ENCODE data around the gene EPN3. TPM values are rescaled to one million over a fixed set of nuclear protein-coding genes. Genes with fewer than 3 reads are reported as not detected.
A peak's percentile ranks its signal among the peaks of the same experiment; 100 is the strongest.

Gene EPN3
- total RNA-seq, 3 donors from 2014 or later: 16.2 to 40.0 (median 27.4) TPM

DNA sequence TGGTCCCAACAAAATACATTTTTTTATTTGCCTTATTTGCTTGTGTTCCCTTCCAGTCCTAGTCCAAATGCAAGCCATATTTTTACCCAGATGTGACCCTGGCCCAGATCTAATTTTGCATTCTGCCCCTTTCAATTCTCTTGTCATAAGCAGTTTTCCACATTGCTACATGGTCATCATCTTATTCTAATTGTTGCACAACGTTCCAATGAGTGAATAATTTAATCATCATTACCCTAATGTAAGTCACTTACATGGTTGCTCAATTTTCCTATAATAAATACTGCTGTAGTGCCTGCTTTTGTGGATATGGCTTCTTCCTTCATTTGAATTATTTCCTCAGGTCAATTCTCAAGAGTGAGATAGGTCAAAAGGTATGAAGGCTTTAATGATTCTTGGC lies 41.0 kb upstream of the EPN3 start:
- no peak for DNase-seq
- TF ChIP-seq, protein P1, sequence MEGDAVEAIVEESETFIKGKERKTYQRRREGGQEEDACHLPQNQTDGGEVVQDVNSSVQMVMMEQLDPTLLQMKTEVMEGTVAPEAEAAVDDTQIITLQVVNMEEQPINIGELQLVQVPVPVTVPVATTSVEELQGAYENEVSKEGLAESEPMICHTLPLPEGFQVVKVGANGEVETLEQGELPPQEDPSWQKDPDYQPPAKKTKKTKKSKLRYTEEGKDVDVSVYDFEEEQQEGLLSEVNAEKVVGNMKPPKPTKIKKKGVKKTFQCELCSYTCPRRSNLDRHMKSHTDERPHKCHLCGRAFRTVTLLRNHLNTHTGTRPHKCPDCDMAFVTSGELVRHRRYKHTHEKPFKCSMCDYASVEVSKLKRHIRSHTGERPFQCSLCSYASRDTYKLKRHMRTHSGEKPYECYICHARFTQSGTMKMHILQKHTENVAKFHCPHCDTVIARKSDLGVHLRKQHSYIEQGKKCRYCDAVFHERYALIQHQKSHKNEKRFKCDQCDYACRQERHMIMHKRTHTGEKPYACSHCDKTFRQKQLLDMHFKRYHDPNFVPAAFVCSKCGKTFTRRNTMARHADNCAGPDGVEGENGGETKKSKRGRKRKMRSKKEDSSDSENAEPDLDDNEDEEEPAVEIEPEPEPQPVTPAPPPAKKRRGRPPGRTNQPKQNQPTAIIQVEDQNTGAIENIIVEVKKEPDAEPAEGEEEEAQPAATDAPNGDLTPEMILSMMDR (IDR thresholded peaks at IDR 0.05): no peak
- intact Hi-C loops (cut with DNase I, micrococcal nuclease): no loop called here

DNA sequence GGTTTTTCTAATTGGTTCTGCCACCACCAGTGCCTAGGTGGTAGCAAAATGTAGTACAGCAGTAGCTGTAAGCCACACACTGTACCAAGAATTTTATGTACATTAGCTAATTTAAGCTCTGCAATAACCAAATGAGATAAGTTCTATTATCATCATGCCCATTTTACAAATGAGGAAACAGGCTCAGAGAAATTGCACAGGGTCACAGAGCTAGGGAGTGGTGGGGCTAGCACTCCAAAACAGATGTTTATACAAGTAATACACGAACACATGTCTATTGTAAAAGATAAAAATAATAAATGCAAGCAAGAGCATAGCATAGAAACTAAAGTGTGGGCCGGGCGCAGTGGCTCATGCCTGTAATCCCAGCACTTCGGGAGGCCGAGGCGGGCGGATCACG lies 40.3 kb upstream of the EPN3 start:
- H3K4me3 ChIP-seq: no peak overlapping the region
- DNase-seq (peak in 2 of 3 donors; percentile 1 to 3), ATAC-seq (no peak)
- H3K36me3 ChIP-seq (ENCODE audit: low read depth): no peaks in the 10 kb centered on the region
- no peaks in the 10 kb centered on the region for H3K4me1 ChIP-seq (ENCODE audit: low read depth)
- intact Hi-C loops (cut with DNase I, micrococcal nuclease): no loop called here
- no peaks in the 10 kb centered on the region for H3K9me3 ChIP-seq
- TF ChIP-seq, protein P1 (IDR thresholded peaks at IDR 0.05): no peak

More for the DNA sequence above, 41.0 kb upstream of the EPN3 start:
- H3K4me1 ChIP-seq (ENCODE audit: low read depth): no peaks in the 10 kb centered on the region
- no peak for ATAC-seq
- no peaks in the 10 kb centered on the region for H3K36me3 ChIP-seq (ENCODE audit: low read depth)
- H3K4me3 ChIP-seq: no peak overlapping the region
- H3K9me3 ChIP-seq: no peaks in the 10 kb centered on the region

DNA sequence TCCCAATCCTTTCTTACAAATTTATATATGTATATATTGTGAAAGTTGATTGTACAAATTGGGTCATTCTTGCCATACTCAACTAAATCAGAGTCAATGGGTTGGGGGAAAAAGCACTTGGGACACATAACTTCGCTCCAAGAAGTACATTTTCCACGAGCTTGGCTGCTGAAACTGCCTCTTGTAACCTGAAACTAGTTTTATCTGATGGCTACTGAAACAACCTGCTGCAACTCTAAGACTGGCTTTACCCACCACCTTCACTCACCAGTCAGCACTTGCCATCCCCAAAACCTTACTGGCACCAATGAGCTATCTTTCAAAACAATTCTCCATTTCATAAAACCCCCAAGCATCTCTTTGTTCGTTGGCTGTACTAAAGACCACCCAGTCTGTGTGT lies 38.8 kb upstream of the EPN3 start:
- peaks cover 5% of the 10 kb centered on the region for H3K4me1 ChIP-seq (ENCODE audit: low read depth)
- no peaks in the 10 kb centered on the region for H3K36me3 ChIP-seq (ENCODE audit: low read depth)
- H3K9me3 ChIP-seq: no peaks in the 10 kb centered on the region
- intact Hi-C loops (cut with DNase I, micrococcal nuclease): no loop called here
- no peak overlapping the region for H3K4me3 ChIP-seq
- ATAC-seq (no peak), DNase-seq (no peak)
- TF ChIP-seq, protein P1 (IDR thresholded peaks at IDR 0.05): no peak

DNA sequence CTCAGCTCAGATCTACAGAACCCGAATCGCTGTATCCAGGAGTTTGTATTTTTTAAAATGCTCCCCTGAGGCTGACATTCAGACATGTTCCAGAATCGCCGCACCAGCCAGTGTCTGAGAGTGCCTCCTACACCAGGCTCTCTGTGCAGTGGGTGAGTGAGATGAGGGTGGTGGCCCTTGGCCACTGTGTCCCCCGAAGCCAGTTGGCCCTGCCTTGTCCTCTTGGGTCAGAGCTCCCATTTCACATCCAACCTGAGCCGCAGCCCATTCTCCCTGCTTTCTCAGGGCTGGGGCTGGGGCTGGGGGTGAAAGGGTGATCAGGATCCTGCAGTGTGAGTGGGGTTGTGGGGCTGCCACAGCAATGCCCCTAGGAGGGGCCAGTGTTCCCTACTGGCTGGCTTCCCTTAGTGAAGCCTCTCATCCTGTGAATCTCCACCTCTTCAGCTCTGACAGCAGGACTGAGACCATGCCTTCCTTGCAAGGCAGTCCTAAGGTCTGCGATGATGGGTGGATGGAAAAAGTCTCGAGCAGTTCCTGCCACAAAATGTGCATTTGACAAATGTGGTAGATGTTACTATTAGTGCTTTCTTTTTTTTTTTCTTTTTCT lies 37.2 kb upstream of the EPN3 start:
- no peaks in the 10 kb centered on the region for H3K9me3 ChIP-seq
- DNase-seq (peak in 2 of 3 donors; percentile 14 to 19), ATAC-seq (no peak)
- TF ChIP-seq, protein P1 (IDR thresholded peaks at IDR 0.05): no peak
- peaks cover 5% of the 10 kb centered on the region for H3K4me1 ChIP-seq (ENCODE audit: low read depth)
- intact Hi-C loops (cut with DNase I, micrococcal nuclease): no loop called here
- no peak overlapping the region for H3K4me3 ChIP-seq
- no peaks in the 10 kb centered on the region for H3K36me3 ChIP-seq (ENCODE audit: low read depth)

DNA sequence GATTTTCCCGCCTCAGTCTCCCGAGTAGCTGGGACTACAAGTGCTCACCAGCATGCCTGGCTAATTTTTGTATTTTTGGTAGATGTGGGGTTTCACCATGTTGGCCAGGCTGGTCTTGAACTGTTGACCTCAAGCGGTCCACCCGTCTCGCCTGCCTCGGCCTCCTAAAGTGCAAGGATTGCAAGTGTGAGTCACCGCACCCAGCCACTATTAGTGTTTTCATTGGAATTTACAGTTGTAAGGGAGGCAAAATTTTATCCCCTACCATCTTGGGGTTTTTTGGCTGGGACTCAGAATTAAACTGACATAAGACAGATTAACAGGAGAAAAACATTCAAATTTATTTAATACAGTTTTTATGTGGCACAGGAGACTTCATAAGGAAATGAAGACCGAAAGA lies 36.6 kb upstream of the EPN3 start:
- H3K4me1 ChIP-seq (ENCODE audit: low read depth): peaks cover 5% of the 10 kb centered on the region
- intact Hi-C loops (cut with DNase I, micrococcal nuclease): no loop called here
- DNase-seq: peak in 2 of 3 donors; percentile 3 to 5
- TF ChIP-seq, protein P1 (IDR thresholded peaks at IDR 0.05): no peak
- H3K36me3 ChIP-seq (ENCODE audit: low read depth): no peaks in the 10 kb centered on the region
- no peaks in the 10 kb centered on the region for H3K9me3 ChIP-seq
- no peak overlapping the region for H3K4me3 ChIP-seq
- ATAC-seq: no peak

Data from mucosa of descending colon (tissue), 3 donors.